ENCODE results near the gene DCDC2C. TPM values are rescaled to one million over a fixed set of nuclear protein-coding genes. Genes with fewer than 3 reads are reported as not detected.

The DCDC2C gene
- total RNA-seq, 1 experiment from 2014 or later = not detected

GRCh38 chr2:3742743-3743508 is 39.6 kb downstream of the DCDC2C start:
- CTCF ChIA-PET = no interaction called here
- Mint-ChIP-seq H3K4me3 (no peak overlapping the region), H3K9me3 (peaks cover 86% of the 10 kb centered on the region), H3K36me3 (peaks cover 71% of the 10 kb centered on the region), H3K27me3 (ENCODE audit: low read depth) (peaks cover 35% of the 10 kb centered on the region), H3K27ac (no peak overlapping the region), H3K4me1 (no peaks in the 10 kb centered on the region)
- POLR2A ChIA-PET = no interaction called here
- DNase-seq (ENCODE audit: low spot score) (no peak), ATAC-seq (no peak)
- TF ChIP-seq ZSCAN18 (CRISPR knock-in tag; IDR thresholded peaks at IDR 0.05) = no peak

GRCh38 chr2:3743951-3744555 is 40.7 kb downstream of the DCDC2C start:
- peaks cover 71% of the 10 kb centered on the region for H3K36me3 Mint-ChIP-seq
- peaks cover 36% of the 10 kb centered on the region for H3K27me3 Mint-ChIP-seq (ENCODE audit: low read depth)
- DNase-seq (ENCODE audit: low spot score) (no peak), ATAC-seq (no peak)
- H3K27ac Mint-ChIP-seq = no peak overlapping the region
- TF ChIP-seq HMGXB4 (CRISPR knock-in tag; IDR thresholded peaks at IDR 0.05) = no peak
- TF ChIP-seq ZNF512 (CRISPR knock-in tag; IDR thresholded peaks at IDR 0.05; ENCODE audit: borderline replicate concordance) = no peak
- no peak for TF ChIP-seq ZNF121 (CRISPR knock-in tag; IDR thresholded peaks at IDR 0.05)
- no peak for TF ChIP-seq CREB1 (CRISPR knock-in tag; IDR thresholded peaks at IDR 0.05)
- no peak for TF ChIP-seq NR3C1 (CRISPR knock-in tag; conservative IDR thresholded peaks at IDR 0.05; ENCODE audit: low read depth)
- TF ChIP-seq NFYB (CRISPR knock-in tag; conservative IDR thresholded peaks at IDR 0.05; ENCODE audit: low read depth) = no peak
- no peak for TF ChIP-seq RORB (CRISPR knock-in tag; IDR thresholded peaks at IDR 0.05)
- ChIA-PET POLR2A (no interaction called here), CTCF (no interaction called here)
- H3K4me3 Mint-ChIP-seq = no peak overlapping the region
- H3K9me3 Mint-ChIP-seq = peaks cover 87% of the 10 kb centered on the region
- no peaks in the 10 kb centered on the region for H3K4me1 Mint-ChIP-seq

- ChIA-PET POLR2A (no interaction called here), CTCF (no interaction called here)
- no peak for ATAC-seq
- Mint-ChIP-seq H3K27me3 (ENCODE audit: low read depth) (peaks cover 36% of the 10 kb centered on the region), H3K4me1 (no peaks in the 10 kb centered on the region), H3K27ac (no peak overlapping the region), H3K36me3 (peaks cover 82% of the 10 kb centered on the region), H3K4me3 (no peak overlapping the region), H3K9me3 (peaks cover 96% of the 10 kb centered on the region)
- no peak for DNase-seq (ENCODE audit: low spot score)
- TF ChIP-seq CREM (CRISPR knock-in tag; IDR thresholded peaks at IDR 0.05) (no peak), GABPB1 (CRISPR knock-in tag; IDR thresholded peaks at IDR 0.05) (no peak), PREB (CRISPR knock-in tag; IDR thresholded peaks at IDR 0.05; ENCODE audit: borderline replicate concordance) (no peak), FOXP4 (CRISPR knock-in tag; IDR thresholded peaks at IDR 0.05) (no peak), NR2C2 (CRISPR knock-in tag; IDR thresholded peaks at IDR 0.05) (no peak), ESRRA (CRISPR knock-in tag; IDR thresholded peaks at IDR 0.05; ENCODE audit: borderline replicate concordance) (no peak), E2F4 (CRISPR knock-in tag; IDR thresholded peaks at IDR 0.05; ENCODE audit: borderline replicate concordance, low read depth) (no peak), GRHL2 (CRISPR knock-in tag; IDR thresholded peaks at IDR 0.05; ENCODE audit: insufficient replicate concordance, severe bottlenecking) (no peak), MLX (CRISPR knock-in tag; IDR thresholded peaks at IDR 0.05) (no peak)
Measured at GRCh38 chr2:3745920-3746319, 42.5 kb downstream of the DCDC2C start.

All from WTC11 (cell line).